Stimulated activated CD4-positive, alpha-beta T cell treated with anti-CD3 and anti-CD28 coated beads, Interleukin-2, amount 100 ng/mL, for 4 hours (primary cell): ENCODE results near the gene IGF1.
"Not testable (repeated sequence)": the region's sequence is repeated elsewhere in the genome, so short reads cannot be mapped to it uniquely, and the experiment has no call there.

Experiments
- DNase-seq: peaks from one replicate; pipeline ENCODE4 v3.0.0-alpha.2; 2020; ENCODE audit warnings: low read depth

Gene IGF1

GRCh38 chr12:102461501-102461900 is 18.9 kb downstream of the IGF1 start:
- DNase-seq, result no peak

- no peak for DNase-seq
These were observed 21.0 kb downstream of the IGF1 start for GRCh38 chr12:102459314-102459713.

GRCh38 chr12:102454808-102455760 is 25.3 kb downstream of the IGF1 start:
- DNase-seq, result no peak

- no peak for DNase-seq
These were observed 26.0 kb downstream of the IGF1 start for GRCh38 chr12:102454330-102454729.

- DNase-seq, result no peak
These were observed 27.8 kb downstream of the IGF1 start for GRCh38 chr12:102452605-102453004.

- not testable (repeated sequence) for DNase-seq
These were observed 31.3 kb downstream of the IGF1 start for GRCh38 chr12:102449018-102449417.

GRCh38 chr12:102447426-102447825 is 32.9 kb downstream of the IGF1 start:
- not testable (repeated sequence) for DNase-seq

- no peak for DNase-seq
These were observed 35.7 kb downstream of the IGF1 start for GRCh38 chr12:102444707-102445106.

- DNase-seq, result no peak
These were observed 36.3 kb downstream of the IGF1 start for GRCh38 chr12:102444093-102444492.

- DNase-seq, result no peak
These were observed 39.2 kb downstream of the IGF1 start for GRCh38 chr12:102441077-102441596.

- no peak for DNase-seq
These were observed 40.6 kb downstream of the IGF1 start for GRCh38 chr12:102439426-102440405.

GRCh38 chr12:102438827-102439210 is 41.5 kb downstream of the IGF1 start:
- no peak for DNase-seq

GRCh38 chr12:102438047-102438826 is 42.1 kb downstream of the IGF1 start:
- DNase-seq, result no peak

GRCh38 chr12:102437511-102437910 is 42.9 kb downstream of the IGF1 start:
- no peak for DNase-seq

- DNase-seq, result no peak
These were observed 43.5 kb downstream of the IGF1 start for GRCh38 chr12:102436867-102437266.

- DNase-seq, result no peak
These were observed 44.4 kb downstream of the IGF1 start for GRCh38 chr12:102435827-102436436.

GRCh38 chr12:102433304-102433703 is 47.1 kb downstream of the IGF1 start:
- DNase-seq, result no peak

GRCh38 chr12:102430661-102431060 is 49.7 kb downstream of the IGF1 start:
- DNase-seq, result no peak

GRCh38 chr12:102429211-102430154 is 50.9 kb downstream of the IGF1 start:
- no peak for DNase-seq

GRCh38 chr12:102427543-102427941 is 52.8 kb downstream of the IGF1 start:
- DNase-seq, result no peak
